ENCODE measurements around the gene SLC24A5. TPM values are rescaled to one million over a fixed set of nuclear protein-coding genes. Genes with fewer than 3 reads are reported as not detected.

The SLC24A5 gene
- total and polyA plus RNA-seq, 2 experiments from 2014 or later: not detected

DNA sequence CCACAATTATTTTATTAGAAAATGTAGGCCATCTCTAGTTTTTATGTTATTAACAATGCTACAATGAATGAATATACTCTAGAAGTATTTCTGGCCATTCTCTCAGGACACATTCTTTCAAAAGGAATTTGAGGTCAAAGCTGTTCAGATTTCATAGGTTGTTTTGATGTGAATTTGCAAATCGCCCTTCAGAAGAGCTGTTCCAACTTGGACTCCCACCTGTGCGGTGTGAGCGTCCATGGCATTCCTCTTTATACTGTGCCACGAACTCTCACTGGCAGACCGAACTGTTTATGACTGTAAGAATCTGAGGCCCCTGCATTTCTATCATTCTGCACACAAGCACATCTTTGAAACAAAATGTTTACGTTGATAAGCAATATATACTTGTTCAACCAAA lies 18.6 kb upstream of the SLC24A5 start:
- no peak overlapping the region for H2AFZ ChIP-seq
- DNase-seq (ENCODE audit: low spot score): no peak
- no peak overlapping the region for H3K27ac ChIP-seq
- no peaks in the 10 kb centered on the region for H3K9me2 ChIP-seq (replicated peaks; ENCODE audit: insufficient read depth)
- H3K27me3 ChIP-seq: peaks cover 5% of the 10 kb centered on the region
- TF ChIP-seq EZH2 (IDR thresholded peaks at IDR 0.05; ENCODE audit: borderline replicate concordance): no peak
- TF ChIP-seq, protein P1, sequence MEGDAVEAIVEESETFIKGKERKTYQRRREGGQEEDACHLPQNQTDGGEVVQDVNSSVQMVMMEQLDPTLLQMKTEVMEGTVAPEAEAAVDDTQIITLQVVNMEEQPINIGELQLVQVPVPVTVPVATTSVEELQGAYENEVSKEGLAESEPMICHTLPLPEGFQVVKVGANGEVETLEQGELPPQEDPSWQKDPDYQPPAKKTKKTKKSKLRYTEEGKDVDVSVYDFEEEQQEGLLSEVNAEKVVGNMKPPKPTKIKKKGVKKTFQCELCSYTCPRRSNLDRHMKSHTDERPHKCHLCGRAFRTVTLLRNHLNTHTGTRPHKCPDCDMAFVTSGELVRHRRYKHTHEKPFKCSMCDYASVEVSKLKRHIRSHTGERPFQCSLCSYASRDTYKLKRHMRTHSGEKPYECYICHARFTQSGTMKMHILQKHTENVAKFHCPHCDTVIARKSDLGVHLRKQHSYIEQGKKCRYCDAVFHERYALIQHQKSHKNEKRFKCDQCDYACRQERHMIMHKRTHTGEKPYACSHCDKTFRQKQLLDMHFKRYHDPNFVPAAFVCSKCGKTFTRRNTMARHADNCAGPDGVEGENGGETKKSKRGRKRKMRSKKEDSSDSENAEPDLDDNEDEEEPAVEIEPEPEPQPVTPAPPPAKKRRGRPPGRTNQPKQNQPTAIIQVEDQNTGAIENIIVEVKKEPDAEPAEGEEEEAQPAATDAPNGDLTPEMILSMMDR (IDR thresholded peaks at IDR 0.05; ENCODE audit: poor library complexity): no peak
- no peak for TF ChIP-seq EZH2phosphoT487 (IDR thresholded peaks at IDR 0.05; ENCODE audit: low read depth, severe bottlenecking, unreplicated experiment)
- no peaks in the 10 kb centered on the region for H3K36me3 ChIP-seq (replicated peaks; ENCODE audit: insufficient read depth, low read depth)
- no peaks in the 10 kb centered on the region for H4K20me1 ChIP-seq (ENCODE audit: insufficient read depth, poor library complexity, severe bottlenecking)
- no peaks in the 10 kb centered on the region for H3K9me3 ChIP-seq (ENCODE audit: low read depth)
- no peak overlapping the region for H3K4me3 ChIP-seq
- H3K4me1 ChIP-seq (ENCODE audit: insufficient read depth): no peaks in the 10 kb centered on the region
- no peak overlapping the region for H3K4me2 ChIP-seq
- 67% methylated on average over 6 of the region's 6 CpGs for WGBS (ENCODE audit: low lambda C conversion rate, missing lambda C conversion rate)
- H3K79me2 ChIP-seq: no peaks in the 10 kb centered on the region

DNA sequence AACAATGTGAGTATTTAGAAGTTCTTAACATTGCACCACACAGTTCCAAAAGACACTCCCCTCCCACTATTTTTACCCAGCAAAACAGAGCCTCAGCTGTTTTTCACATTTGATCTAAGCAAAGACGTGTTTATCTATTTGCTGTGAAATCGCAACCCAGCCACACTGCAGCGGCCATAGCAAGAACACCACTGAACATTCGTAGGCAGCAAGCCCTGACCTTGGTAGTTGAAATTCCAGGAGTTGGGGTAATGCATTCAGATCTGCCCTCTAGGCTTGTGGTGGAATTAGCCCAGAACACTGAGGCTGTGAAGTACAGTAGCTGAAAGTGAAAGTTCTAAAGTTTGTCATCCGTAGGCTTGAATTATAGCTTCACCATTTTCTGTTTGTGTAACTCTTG lies 17.1 kb upstream of the SLC24A5 start:
- H3K27me3 ChIP-seq: peaks cover 5% of the 10 kb centered on the region
- no peak overlapping the region for H2AFZ ChIP-seq
- WGBS (ENCODE audit: low lambda C conversion rate, missing lambda C conversion rate): 72% methylated on average over 5 of the region's 5 CpGs

DNA sequence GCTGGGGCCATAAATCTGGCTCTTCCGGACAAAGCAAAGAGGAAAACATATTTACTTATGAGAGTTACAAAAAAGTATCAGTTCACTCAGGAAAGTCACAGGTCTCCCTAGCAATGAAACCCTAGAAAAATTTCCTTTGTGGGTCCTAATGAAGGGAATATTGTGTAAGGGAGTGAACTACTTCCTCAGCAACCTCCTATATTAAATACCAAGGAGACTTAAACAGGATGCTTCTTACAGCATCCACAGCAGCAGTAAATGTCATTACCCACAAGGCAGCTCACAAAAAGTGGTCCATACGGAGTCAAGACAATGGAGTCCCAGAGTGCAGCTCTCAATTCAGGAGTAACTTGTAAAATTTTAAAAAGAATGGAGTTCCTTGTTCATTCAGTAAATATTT lies 14.9 kb upstream of the SLC24A5 start:
- 54% methylated on average over 2 of the region's 2 CpGs for WGBS (ENCODE audit: low lambda C conversion rate, missing lambda C conversion rate)
- Histone ChIP-seq H3K4me3 (no peak overlapping the region), H2AFZ (no peak overlapping the region), H3K27me3 (peaks cover 5% of the 10 kb centered on the region), H3K27ac (no peak overlapping the region), H3K9me2 (replicated peaks; ENCODE audit: insufficient read depth) (no peaks in the 10 kb centered on the region), H3K4me2 (no peak overlapping the region), H4K20me1 (ENCODE audit: insufficient read depth, poor library complexity, severe bottlenecking) (no peaks in the 10 kb centered on the region), H3K9me3 (ENCODE audit: low read depth) (no peaks in the 10 kb centered on the region), H3K36me3 (replicated peaks; ENCODE audit: insufficient read depth, low read depth) (no peaks in the 10 kb centered on the region), H3K79me2 (no peaks in the 10 kb centered on the region), H3K4me1 (ENCODE audit: insufficient read depth) (no peaks in the 10 kb centered on the region)
- DNase-seq (ENCODE audit: low spot score): no peak
- TF ChIP-seq, protein P1 (IDR thresholded peaks at IDR 0.05; ENCODE audit: poor library complexity): no peak
- no peak for TF ChIP-seq EZH2phosphoT487 (IDR thresholded peaks at IDR 0.05; ENCODE audit: low read depth, severe bottlenecking, unreplicated experiment)
- no peak for TF ChIP-seq EZH2 (IDR thresholded peaks at IDR 0.05; ENCODE audit: borderline replicate concordance)

More for the DNA sequence above, 17.1 kb upstream of the SLC24A5 start:
- Histone ChIP-seq H4K20me1 (ENCODE audit: insufficient read depth, poor library complexity, severe bottlenecking) (no peaks in the 10 kb centered on the region), H3K4me2 (no peak overlapping the region), H3K4me3 (no peak overlapping the region), H3K79me2 (no peaks in the 10 kb centered on the region), H3K36me3 (replicated peaks; ENCODE audit: insufficient read depth, low read depth) (no peaks in the 10 kb centered on the region), H3K9me3 (ENCODE audit: low read depth) (no peaks in the 10 kb centered on the region), H3K4me1 (ENCODE audit: insufficient read depth) (no peaks in the 10 kb centered on the region), H3K27ac (no peak overlapping the region), H3K9me2 (replicated peaks; ENCODE audit: insufficient read depth) (no peaks in the 10 kb centered on the region)
- TF ChIP-seq, protein P1 (IDR thresholded peaks at IDR 0.05; ENCODE audit: poor library complexity): no peak
- TF ChIP-seq EZH2phosphoT487 (IDR thresholded peaks at IDR 0.05; ENCODE audit: low read depth, severe bottlenecking, unreplicated experiment) (no peak), EZH2 (IDR thresholded peaks at IDR 0.05; ENCODE audit: borderline replicate concordance) (no peak)
- DNase-seq (ENCODE audit: low spot score): no peak

GRCh38 chr15:48109212-48109611 lies 11.6 kb upstream of the SLC24A5 start:
- Histone ChIP-seq H3K4me2 (no peak overlapping the region), H3K27me3 (peaks cover 5% of the 10 kb centered on the region), H3K4me1 (ENCODE audit: insufficient read depth) (no peaks in the 10 kb centered on the region), H3K79me2 (no peaks in the 10 kb centered on the region), H3K9me2 (replicated peaks; ENCODE audit: insufficient read depth) (no peaks in the 10 kb centered on the region), H3K4me3 (no peak overlapping the region), H3K9me3 (ENCODE audit: low read depth) (no peaks in the 10 kb centered on the region), H3K36me3 (replicated peaks; ENCODE audit: insufficient read depth, low read depth) (no peaks in the 10 kb centered on the region), H2AFZ (no peak overlapping the region), H4K20me1 (ENCODE audit: insufficient read depth, poor library complexity, severe bottlenecking) (no peaks in the 10 kb centered on the region), H3K27ac (no peak overlapping the region)
- no peak for DNase-seq (ENCODE audit: low spot score)
- TF ChIP-seq EZH2phosphoT487 (IDR thresholded peaks at IDR 0.05; ENCODE audit: low read depth, severe bottlenecking, unreplicated experiment) (no peak), EZH2 (IDR thresholded peaks at IDR 0.05; ENCODE audit: borderline replicate concordance) (no peak)
- TF ChIP-seq, protein P1 (IDR thresholded peaks at IDR 0.05; ENCODE audit: poor library complexity): no peak
- WGBS (ENCODE audit: low lambda C conversion rate, missing lambda C conversion rate): 98% methylated on average over 4 of the region's 4 CpGs

All from hepatocyte (in vitro differentiated cells).